DOHH2 (cell line): ENCODE results near the gene DOCK4.

ENCODE experiments used
- EZH2phosphoT487 ChIP-seq: fragments of 200-600 bp; sonication (generic); IDR thresholded peaks from 2 replicates; pipeline ENCODE4 v1.6.1; 2017; ENCODE audit warnings: borderline replicate concordance, mild to moderate bottlenecking, antibody characterized with exemption, low read length, moderate library complexity, mixed read lengths
- TF ChIP-seq, protein P1 (sequence below): fragments of 200-600 bp; sonication (generic); IDR thresholded peaks from one replicate; pipeline ENCODE4 v1.5.1; 2014; ENCODE audit warnings: antibody characterized with exemption, mild to moderate bottlenecking, low read depth, low read length; ENCODE audit not compliant: poor library complexity, severe bottlenecking

GRCh38 chr7:112129655-112130323 lies 76.4 kb downstream of the DOCK4 start:
- TF ChIP-seq, protein P1, sequence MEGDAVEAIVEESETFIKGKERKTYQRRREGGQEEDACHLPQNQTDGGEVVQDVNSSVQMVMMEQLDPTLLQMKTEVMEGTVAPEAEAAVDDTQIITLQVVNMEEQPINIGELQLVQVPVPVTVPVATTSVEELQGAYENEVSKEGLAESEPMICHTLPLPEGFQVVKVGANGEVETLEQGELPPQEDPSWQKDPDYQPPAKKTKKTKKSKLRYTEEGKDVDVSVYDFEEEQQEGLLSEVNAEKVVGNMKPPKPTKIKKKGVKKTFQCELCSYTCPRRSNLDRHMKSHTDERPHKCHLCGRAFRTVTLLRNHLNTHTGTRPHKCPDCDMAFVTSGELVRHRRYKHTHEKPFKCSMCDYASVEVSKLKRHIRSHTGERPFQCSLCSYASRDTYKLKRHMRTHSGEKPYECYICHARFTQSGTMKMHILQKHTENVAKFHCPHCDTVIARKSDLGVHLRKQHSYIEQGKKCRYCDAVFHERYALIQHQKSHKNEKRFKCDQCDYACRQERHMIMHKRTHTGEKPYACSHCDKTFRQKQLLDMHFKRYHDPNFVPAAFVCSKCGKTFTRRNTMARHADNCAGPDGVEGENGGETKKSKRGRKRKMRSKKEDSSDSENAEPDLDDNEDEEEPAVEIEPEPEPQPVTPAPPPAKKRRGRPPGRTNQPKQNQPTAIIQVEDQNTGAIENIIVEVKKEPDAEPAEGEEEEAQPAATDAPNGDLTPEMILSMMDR = no peak
- TF ChIP-seq EZH2phosphoT487 = no peak
